ENCODE data around the gene SYVN1.
"Not testable (repeated sequence)": the region's sequence is repeated elsewhere in the genome, so short reads cannot be mapped to it uniquely, and the experiment has no call there.

SYVN1 gene

DNA sequence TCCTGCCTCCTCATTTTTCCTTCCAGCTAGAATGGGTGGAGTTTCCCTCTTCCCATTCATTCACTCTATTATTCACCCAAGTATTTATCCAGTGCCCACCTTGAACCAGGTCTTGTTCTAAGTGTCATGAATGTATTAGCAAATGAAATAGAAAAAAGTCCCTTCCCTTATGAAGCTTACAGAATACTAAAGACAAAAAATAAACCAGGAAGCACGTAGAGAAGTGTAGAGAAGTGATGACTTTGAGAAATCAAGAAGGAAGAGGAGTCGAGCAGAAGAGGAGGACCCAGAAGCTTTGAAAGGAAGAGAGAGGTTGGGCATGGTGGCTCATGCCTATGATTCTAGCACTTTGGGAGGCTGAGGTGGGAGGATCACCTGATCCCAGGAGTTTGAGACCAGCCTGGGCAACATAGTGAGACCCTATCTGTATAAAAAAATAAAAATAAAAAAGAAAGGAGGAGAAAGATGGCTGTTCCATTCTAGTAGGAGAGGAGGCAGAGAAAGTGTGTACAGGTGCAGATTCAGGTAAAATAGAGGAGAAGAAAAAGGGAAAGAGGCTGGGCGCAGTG is 17.1 kb upstream of the SYVN1 start:
- DNase-seq (ENCODE audit: low read depth in 2 of 2) = no peak

DNA sequence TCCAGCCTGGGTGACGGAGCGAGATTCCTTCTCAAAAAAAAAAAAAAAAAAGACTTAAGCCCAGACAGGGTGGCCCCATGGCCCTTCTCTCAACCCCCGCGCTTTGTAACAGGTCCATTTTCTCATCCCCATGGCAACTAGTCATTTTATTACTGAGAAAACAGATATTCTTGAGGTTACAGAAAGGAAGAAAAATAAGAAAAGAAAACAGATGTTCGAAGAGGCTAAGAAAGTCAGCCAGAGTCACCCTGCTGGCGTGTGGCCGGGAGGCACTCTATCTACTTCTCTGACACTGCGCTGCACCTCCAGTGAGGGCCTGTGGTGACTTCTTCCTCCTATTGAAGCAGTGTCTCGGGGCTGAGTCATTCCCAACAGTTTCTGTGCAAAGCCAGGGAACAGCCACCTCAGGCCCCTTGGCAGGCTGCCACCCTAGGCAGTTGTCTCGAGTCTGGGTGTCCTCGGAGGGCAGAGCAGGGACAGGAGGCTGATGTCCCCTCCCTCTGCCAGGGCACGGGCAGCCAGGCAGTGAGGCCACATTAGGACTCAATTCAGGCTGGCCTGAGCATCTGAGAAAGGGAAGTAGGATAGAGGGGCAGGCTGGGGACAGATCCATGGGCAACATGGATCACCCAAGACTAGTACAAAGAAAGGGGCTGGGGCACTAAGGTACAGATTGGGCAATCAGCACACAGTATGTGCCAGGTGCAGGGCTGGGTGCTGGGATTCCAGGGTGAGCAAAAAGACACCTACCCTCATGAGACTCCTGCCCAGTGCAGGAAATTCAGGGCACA is 16.4 kb upstream of the SYVN1 start:
- peak; percentile 25 to 33 for DNase-seq (ENCODE audit: low read depth in 2 of 2)

GRCh38 chr11:65150131-65150508 is 15.8 kb upstream of the SYVN1 start:
- DNase-seq (ENCODE audit: low read depth in 2 of 2) = not testable (repeated sequence)

- no peak for DNase-seq (ENCODE audit: low read depth in 2 of 2)
Measured at GRCh38 chr11:65148657-65149056, 14.3 kb upstream of the SYVN1 start.

GRCh38 chr11:65147352-65148075 is 13.2 kb upstream of the SYVN1 start:
- no peak for DNase-seq (ENCODE audit: low read depth in 2 of 2)

DNA sequence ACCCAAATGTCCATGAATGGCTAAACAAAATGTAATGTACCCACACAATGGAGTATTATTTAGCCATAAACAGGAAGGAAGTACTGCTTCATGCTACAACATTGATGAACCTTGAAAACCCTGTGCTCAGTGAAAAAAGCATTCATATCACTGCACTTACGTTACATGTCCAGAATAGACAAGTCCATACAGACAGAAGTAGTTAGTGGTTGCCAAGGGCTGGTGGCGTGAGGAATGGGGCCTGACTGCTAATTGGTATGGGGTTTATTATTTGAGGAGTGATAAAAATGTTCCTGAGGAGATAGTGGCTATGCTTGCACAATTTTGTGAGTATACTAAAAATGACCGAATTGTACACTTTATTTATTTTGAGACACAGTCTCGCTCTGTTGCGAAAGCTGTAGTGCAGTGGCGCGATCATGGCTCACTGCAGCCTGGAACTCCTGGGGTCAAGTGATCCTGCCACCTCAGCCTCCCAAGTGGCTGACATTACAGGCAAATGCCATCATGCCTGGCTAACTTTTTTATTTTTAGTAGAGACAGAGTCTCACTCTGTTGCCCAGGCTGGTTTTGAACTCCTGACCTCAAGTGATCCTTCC is 7.7 kb upstream of the SYVN1 start:
- DNase-seq (ENCODE audit: low read depth in 2 of 2) = no peak

- no peak for DNase-seq (ENCODE audit: low read depth in 2 of 2)
Measured at GRCh38 chr11:65136515-65137096, 2.3 kb upstream of the SYVN1 start.

DNA sequence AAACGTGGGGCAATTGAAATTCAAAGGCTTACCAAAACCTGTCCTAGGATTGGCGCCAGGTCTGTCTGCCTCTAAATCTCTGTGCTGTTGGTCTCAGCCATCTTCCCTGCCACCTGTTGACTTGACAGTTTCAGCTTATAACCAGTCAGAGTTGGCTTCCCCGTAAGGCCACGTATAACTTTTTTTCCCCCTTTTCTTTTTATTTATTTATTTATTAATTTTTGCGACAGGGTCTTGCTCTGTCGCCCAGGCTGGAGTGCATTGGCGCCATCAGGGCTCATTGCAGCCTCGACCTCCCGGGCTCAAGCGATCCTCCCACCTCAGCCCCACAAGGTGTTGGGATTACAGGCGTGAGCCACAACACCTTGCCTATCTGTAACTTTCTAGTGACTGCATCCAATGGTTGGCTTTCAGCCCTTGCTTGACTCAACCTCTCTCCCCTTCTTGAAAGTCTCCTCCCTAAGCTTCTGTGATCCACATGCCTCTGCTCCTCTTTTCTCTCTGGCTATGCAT is 1.4 kb upstream of the SYVN1 start:
- no peak for DNase-seq (ENCODE audit: low read depth in 2 of 2)

- peak; percentile 72 to 73 for DNase-seq (ENCODE audit: low read depth in 2 of 2)
Measured at GRCh38 chr11:65134952-65135632, 773 bp upstream of the SYVN1 start.

DNA sequence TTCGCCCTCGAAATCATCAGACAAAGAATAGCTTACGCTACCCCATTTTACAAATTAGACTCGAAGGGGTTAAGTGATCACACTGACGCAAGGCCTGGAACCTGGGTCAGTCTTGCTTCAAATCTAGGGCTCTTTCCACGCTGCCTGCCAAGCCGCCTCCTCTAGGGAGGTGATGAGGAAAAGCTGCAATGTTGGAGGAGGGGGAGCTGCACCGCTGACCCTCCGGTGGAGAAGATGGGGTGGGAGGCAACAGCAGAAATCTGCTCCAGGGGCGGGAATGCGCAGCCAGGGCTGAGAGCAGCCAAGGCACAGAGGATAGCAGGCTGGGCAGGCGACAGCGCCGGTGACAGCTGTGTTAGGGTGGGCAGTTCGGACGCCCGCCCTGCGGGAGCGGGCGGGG is 595 bp downstream of the SYVN1 start:
- no peak for DNase-seq (ENCODE audit: low read depth in 2 of 2)

GRCh38 chr11:65132988-65133700 is 1.2 kb downstream of the SYVN1 start:
- DNase-seq (ENCODE audit: low read depth in 2 of 2) = peak in 1 of 2 donors; percentile 66

DNA sequence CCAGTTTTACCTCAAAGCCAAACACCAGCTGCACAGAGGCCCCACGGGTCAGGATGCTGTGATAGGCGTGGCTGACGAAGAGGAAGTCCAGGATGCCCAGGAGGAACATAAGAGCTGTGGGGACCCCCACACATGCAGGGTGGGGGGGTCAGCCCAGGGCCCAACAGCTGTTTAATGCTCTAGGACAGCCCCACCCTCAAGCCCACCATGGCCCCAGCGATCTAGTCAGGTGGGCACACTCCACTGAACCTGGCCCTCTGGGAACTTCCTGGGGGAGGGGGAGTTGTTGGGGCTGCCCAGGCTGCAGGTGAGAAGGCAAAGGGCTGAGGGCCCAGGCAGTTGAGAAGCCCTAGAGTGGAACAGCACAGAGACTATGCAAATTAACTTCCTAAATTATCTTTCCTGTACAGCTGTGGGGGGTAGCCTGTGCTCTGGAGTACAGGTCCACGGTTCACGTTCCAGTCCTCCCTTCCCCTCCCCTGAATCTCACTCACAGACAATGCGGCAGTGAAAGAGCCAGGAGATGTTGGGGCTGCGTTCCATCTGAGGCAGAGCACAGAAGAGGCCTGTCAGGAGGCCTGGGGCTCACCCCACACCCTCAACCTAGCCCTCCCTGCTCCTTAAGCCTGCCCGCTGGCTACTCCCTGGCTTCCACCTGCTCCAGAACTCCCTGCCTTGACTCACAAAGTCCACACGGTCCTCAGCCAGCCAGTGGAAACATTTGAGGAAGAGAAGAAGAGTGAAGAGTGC is 1.9 kb downstream of the SYVN1 start:
- DNase-seq (ENCODE audit: low read depth in 2 of 2) = no peak

- no peak for DNase-seq (ENCODE audit: low read depth in 2 of 2)
Measured at GRCh38 chr11:65131895-65132237, 2.5 kb downstream of the SYVN1 start.

DNA sequence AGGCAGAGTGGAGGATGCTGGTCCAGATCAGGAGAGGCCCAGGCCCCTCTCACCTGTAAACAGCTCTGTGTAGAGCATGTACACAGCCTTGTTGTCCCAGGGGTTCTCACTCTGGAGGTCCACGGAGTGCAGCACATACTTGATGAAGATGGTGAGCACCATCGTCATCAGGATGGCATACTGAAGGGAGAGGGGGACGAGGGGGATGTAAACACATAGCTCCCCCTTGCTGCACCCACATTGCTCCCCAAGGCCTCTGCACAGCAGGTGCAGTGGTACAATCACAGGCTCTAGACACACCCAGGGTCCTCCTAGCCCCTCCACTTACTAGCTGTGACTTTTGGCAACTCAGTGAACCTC is 2.9 kb downstream of the SYVN1 start:
- no peak for DNase-seq (ENCODE audit: low read depth in 2 of 2)

GRCh38 chr11:65130631-65131416 is 3.5 kb downstream of the SYVN1 start:
- DNase-seq (ENCODE audit: low read depth in 2 of 2) = no peak

DNA sequence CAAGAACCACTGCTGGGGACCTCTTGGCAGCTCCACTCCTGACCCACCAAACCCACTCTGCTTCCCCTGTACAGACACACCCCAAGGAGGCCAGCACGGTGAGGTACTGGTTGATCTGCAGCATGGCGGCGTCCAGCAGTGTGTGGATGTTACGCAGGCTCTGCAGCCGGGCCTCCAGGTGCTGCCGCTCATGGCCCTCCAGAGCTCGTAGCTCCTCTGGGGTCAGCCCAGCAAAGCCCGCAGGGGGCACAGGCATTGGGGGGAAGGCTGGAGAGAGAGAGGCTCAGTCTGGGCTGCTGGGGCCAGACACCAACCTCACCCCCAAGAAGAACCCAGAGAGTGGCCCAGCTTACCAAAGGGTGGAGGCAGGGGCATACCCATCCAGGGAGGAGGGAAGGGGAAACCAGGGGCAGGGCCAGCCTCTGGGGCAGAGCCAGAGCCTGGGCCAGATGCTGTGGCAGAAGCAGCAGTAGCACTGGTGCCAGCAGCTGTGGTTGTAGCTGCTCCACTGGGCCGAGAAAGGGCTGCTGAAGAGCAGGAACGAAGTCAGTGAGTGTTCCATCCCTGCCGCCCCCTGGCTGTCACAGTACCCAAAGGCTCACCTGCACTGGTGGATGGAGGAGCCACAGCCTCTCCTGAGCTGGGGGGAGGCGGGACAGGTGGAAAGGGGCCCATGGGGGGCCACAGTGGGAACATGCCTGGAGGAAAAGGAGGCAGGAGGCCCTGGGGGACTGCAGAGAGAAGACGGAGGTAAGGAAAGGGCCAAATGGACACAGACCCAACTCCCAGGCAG is 4.5 kb downstream of the SYVN1 start:
- DNase-seq (ENCODE audit: low read depth in 2 of 2) = no peak

DNA sequence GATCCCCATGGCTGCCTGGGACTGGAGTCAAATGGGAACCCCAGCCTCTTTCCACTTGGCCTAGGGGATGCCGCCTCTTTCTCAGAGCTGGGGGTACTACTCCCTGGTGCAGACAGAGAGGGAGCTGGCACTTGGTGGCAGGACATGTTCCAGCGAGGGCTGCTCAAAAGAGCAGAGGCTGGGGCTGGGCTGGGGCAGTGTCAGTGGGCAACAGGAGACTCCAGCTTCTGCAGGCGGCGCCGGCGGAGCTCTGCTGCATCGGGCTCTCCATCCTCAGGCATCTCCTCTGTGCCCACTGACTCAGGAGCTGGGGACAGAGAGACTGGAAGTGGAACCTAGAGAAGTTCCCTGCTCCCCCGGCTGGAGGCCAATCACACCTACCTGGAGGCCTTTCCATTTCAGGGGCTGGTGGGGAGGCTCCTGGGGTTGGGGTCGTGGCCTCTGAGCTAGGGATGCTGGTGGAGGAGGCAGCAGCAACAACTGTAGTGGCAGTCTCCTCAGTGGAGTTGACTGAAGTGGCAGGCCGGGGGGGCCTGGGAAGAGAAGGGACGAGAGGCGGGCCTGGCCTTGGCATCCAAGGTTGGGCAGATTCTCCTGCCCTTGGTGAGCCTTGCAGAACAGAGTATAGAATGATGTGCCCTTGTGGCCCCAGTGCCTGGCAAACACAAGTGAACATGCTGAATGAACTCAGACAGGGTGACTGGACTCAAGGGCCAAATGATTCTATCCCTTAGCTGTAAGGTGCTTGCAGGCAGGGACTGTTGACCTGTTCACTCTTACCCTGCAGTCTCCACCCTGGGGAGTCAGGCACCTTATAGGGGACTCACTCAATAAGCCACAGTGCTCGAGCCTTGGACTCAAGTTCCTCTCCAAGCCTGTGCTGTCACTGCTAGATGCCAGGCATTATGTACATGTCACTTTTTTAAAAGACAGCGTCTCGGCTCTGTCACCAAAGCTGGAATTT is 5.9 kb downstream of the SYVN1 start:
- DNase-seq (ENCODE audit: low read depth in 2 of 2) = no peak

Data from stimulated activated CD4-positive, alpha-beta T cell treated with anti-CD3 and anti-CD28 coated beads, Interleukin-15, amount 100 ng/mL, for 48 hours (primary cell).